ENCODE data around the gene FBXW5. TPM values are rescaled to one million over a fixed set of nuclear protein-coding genes. Genes with fewer than 3 reads are reported as not detected.

Gene FBXW5
- total RNA-seq, 1 donor from 2014 or later, result 157 TPM

DNA sequence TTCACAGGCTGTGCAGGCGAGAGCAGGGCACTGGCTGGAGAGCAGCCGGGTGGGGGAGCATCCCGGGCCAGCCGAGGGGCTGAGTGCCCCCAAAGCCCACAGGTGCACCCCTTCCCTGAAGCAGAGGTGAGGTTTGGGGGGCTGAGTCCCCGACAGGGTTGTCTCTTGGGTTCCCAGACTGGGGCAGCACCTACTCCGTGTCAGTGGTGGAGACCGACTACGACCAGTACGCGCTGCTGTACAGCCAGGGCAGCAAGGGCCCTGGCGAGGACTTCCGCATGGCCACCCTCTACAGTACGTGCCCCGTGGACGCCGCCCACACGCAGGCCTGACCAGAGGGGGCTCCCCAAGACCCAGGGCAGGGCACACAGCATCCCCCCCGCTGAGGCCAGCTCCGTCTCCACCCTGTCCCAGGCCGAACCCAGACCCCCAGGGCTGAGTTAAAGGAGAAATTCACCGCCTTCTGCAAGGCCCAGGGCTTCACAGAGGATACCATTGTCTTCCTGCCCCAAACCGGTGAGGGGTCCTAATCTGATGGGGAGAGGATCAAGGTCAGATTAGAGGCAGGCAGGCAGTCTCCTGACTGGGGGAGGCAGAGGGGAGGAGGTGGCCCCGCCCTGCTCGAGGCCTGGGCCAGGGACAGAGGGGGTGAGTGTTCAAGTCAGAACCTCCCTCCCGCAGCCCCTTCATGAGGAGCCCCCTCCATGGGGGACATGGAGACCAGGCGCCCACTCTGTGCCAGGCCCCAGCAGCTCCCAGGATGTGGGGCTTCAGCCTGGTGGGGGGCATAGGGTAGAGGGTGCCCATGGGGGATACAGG is 35.4 kb upstream of the FBXW5 start:
- Histone ChIP-seq H3K4me1 (peaks cover 92% of the 10 kb centered on the region), H3K27me3 (ENCODE audit: low read depth) (peaks cover 4% of the 10 kb centered on the region), H3K9me3 (replicated peaks) (no peaks in the 10 kb centered on the region), H3K27ac (replicated peaks) (peak overlapping the region; percentile 91), H3K4me3 (peak overlapping the region; percentile 51), H3K36me3 (peaks cover 5% of the 10 kb centered on the region)
- TF ChIP-seq, protein P1, sequence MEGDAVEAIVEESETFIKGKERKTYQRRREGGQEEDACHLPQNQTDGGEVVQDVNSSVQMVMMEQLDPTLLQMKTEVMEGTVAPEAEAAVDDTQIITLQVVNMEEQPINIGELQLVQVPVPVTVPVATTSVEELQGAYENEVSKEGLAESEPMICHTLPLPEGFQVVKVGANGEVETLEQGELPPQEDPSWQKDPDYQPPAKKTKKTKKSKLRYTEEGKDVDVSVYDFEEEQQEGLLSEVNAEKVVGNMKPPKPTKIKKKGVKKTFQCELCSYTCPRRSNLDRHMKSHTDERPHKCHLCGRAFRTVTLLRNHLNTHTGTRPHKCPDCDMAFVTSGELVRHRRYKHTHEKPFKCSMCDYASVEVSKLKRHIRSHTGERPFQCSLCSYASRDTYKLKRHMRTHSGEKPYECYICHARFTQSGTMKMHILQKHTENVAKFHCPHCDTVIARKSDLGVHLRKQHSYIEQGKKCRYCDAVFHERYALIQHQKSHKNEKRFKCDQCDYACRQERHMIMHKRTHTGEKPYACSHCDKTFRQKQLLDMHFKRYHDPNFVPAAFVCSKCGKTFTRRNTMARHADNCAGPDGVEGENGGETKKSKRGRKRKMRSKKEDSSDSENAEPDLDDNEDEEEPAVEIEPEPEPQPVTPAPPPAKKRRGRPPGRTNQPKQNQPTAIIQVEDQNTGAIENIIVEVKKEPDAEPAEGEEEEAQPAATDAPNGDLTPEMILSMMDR (IDR thresholded peaks at IDR 0.05; ENCODE audit: borderline replicate concordance), result no peak
- no peak for DNase-seq
- intact Hi-C loops (cut with micrococcal nuclease), result no loop called here

DNA sequence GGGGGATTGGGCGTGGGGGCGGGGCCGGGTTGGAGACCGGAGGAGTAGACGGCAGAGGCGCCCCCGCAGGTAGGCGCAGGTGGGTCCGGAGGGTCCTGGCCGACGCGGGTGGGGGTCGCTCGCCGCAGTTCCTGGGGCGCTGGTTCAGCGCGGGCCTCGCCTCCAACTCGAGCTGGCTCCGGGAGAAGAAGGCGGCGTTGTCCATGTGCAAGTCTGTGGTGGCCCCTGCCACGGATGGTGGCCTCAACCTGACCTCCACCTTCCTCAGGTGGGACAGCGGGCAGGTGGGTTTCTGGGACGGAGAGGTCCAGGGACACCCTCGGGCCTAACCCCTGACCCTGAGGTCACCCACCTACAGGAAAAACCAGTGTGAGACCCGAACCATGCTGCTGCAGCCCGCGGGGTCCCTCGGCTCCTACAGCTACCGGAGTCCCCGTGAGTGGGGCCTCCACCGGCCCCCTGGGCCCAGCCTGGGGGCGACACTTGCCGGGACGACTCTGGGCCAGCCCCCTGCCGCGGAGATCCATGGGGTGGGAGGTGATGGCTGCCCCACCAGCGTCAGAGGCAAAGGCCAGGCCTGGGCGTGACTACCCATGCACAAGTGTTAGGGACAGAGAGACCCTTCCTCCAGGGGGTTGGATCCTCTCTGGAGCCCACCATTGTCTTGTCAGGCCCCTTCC is 34.5 kb upstream of the FBXW5 start:
- Histone ChIP-seq H3K36me3 (peaks cover 5% of the 10 kb centered on the region), H3K9me3 (replicated peaks) (no peaks in the 10 kb centered on the region), H3K4me3 (peak overlapping the region; percentile 51), H3K27me3 (ENCODE audit: low read depth) (no peaks in the 10 kb centered on the region), H3K27ac (replicated peaks) (peak overlapping the region; percentile 91), H3K4me1 (peaks cover 92% of the 10 kb centered on the region)
- no peak for DNase-seq
- TF ChIP-seq, protein P1 (IDR thresholded peaks at IDR 0.05; ENCODE audit: borderline replicate concordance), result no peak
- intact Hi-C loops (cut with micrococcal nuclease), result no loop called here

GRCh38 chr9:136978073-136978864 is 33.7 kb upstream of the FBXW5 start:
- intact Hi-C loops (cut with micrococcal nuclease), result no loop called here

DNA sequence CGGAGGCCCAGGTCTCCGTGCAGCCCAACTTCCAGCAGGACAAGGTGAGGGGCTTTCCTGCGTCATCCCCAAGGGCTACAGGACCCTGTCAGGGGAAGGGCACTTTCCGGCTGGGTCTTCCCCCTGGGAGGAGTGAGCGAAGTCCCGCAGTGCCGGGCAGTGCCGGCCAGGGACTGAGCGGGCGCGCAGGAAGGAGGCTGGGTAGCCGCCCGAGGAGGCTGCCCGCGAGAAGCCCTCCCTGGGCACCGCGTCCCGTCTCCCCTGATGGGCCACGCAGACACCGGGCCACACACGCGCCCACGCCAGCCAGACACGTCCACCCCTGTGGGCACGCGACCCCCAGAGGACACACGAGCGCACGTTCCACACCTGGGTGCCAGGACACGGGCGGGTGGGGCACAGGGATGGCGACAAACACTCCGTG is 33.1 kb upstream of the FBXW5 start:
- H3K9me3 ChIP-seq (replicated peaks), result no peaks in the 10 kb centered on the region
- DNase-seq, result no peak
- TF ChIP-seq, protein P1 (IDR thresholded peaks at IDR 0.05; ENCODE audit: borderline replicate concordance), result no peak
- H3K4me1 ChIP-seq, result peaks cover 94% of the 10 kb centered on the region
- peak overlapping the region; percentile 77 for H3K4me3 ChIP-seq
- intact Hi-C loops (cut with micrococcal nuclease), result no loop called here
- no peaks in the 10 kb centered on the region for H3K27me3 ChIP-seq (ENCODE audit: low read depth)
- H3K36me3 ChIP-seq, result peaks cover 5% of the 10 kb centered on the region
- peak overlapping the region; percentile 91 for H3K27ac ChIP-seq (replicated peaks)

More at GRCh38 chr9:136978073-136978864, 33.7 kb upstream of the FBXW5 start:
- H3K36me3 ChIP-seq, result peaks cover 5% of the 10 kb centered on the region
- peak; percentile 89 for DNase-seq
- no peaks in the 10 kb centered on the region for H3K27me3 ChIP-seq (ENCODE audit: low read depth)
- H3K9me3 ChIP-seq (replicated peaks), result no peaks in the 10 kb centered on the region
- H3K27ac ChIP-seq (replicated peaks), result peak overlapping the region; percentile 91
- TF ChIP-seq, protein P1 (IDR thresholded peaks at IDR 0.05; ENCODE audit: borderline replicate concordance), result no peak
- H3K4me3 ChIP-seq, result peak overlapping the region; percentile 77
- peaks cover 94% of the 10 kb centered on the region for H3K4me1 ChIP-seq

DNA sequence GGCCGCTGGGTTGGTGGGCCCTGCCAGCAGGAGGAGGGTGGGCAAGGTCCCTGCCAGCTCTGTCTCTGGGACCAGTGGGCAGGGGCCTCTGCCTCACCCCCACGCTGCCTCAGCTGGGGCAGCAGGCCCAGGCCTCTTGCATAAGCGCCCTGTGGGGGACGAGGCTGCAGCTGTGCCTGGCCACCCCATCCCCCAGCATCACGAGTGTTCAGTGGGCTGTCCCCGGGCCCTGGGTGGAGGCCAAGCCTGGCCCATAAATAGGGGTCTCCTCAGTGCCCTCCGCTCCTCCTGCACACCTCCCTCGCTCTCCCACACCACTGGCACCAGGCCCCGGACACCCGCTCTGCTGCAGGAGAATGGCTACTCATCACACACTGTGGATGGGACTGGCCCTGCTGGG is 32.7 kb upstream of the FBXW5 start, which contains the start of gene PTGDS:
Gene PTGDS (plus strand): TSS at position 282 of the 400 bp plus-strand sequence. CDS start 75 bp downstream, at position 357.
- H3K4me1 ChIP-seq, result peaks cover 92% of the 10 kb centered on the region
- no peaks in the 10 kb centered on the region for H3K27me3 ChIP-seq (ENCODE audit: low read depth)
- H3K9me3 ChIP-seq (replicated peaks), result no peaks in the 10 kb centered on the region
- peak within 1 kb of the TSS; percentile 91 for H3K27ac ChIP-seq (replicated peaks)
- H3K4me3 ChIP-seq, result peak within 1 kb of the TSS; percentile 77
- DNase-seq, result peak; percentile 89
- intact Hi-C loops (cut with micrococcal nuclease), result no loop called here
- H3K36me3 ChIP-seq, result peaks cover 5% of the 10 kb centered on the region
- TF ChIP-seq, protein P1 (IDR thresholded peaks at IDR 0.05; ENCODE audit: borderline replicate concordance), result no peak
